Measurements from ENCODE around the gene NLRP13.

Gene NLRP13

GRCh38 chr19:55907286-55907685, 24.9 kb downstream of the NLRP13 start:
- Histone ChIP-seq H3K9me3 (replicated peaks; ENCODE audit: insufficient read depth, low read length) (no peaks in the 10 kb centered on the region), H3K36me3 (replicated peaks; ENCODE audit: insufficient read depth, low read length) (no peaks in the 10 kb centered on the region), H3K9ac (ENCODE audit: low read length) (no peak overlapping the region), H3K4me2 (ENCODE audit: low read depth, low read length) (no peak overlapping the region), H3K27me3 (replicated peaks; ENCODE audit: insufficient read depth, low read length) (no peaks in the 10 kb centered on the region), H3F3A (ENCODE audit: insufficient read depth, low read length) (no peaks in the 10 kb centered on the region), H3K27ac (ENCODE audit: low read length) (no peak overlapping the region), H3K4me3 (ENCODE audit: low read length) (no peak overlapping the region), H3K4me1 (ENCODE audit: low read length) (no peaks in the 10 kb centered on the region), H4K20me1 (ENCODE audit: insufficient read depth, low read length) (no peaks in the 10 kb centered on the region), H3K79me2 (ENCODE audit: low read length) (no peaks in the 10 kb centered on the region), H3K9me2 (replicated peaks; ENCODE audit: insufficient read depth, low read length) (no peaks in the 10 kb centered on the region), H2AFZ (ENCODE audit: low read length) (no peak overlapping the region)
- DNase-seq, result no peak
- TF ChIP-seq EZH2 (optimal IDR thresholded peaks at IDR 0.05; ENCODE audit: low read depth, low read length) (no peak), EZH2phosphoT487 (IDR thresholded peaks at IDR 0.05; ENCODE audit: low read length) (no peak)
- TF ChIP-seq, protein P1, sequence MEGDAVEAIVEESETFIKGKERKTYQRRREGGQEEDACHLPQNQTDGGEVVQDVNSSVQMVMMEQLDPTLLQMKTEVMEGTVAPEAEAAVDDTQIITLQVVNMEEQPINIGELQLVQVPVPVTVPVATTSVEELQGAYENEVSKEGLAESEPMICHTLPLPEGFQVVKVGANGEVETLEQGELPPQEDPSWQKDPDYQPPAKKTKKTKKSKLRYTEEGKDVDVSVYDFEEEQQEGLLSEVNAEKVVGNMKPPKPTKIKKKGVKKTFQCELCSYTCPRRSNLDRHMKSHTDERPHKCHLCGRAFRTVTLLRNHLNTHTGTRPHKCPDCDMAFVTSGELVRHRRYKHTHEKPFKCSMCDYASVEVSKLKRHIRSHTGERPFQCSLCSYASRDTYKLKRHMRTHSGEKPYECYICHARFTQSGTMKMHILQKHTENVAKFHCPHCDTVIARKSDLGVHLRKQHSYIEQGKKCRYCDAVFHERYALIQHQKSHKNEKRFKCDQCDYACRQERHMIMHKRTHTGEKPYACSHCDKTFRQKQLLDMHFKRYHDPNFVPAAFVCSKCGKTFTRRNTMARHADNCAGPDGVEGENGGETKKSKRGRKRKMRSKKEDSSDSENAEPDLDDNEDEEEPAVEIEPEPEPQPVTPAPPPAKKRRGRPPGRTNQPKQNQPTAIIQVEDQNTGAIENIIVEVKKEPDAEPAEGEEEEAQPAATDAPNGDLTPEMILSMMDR (IDR thresholded peaks at IDR 0.05; ENCODE audit: low read length), result no peak

DNA sequence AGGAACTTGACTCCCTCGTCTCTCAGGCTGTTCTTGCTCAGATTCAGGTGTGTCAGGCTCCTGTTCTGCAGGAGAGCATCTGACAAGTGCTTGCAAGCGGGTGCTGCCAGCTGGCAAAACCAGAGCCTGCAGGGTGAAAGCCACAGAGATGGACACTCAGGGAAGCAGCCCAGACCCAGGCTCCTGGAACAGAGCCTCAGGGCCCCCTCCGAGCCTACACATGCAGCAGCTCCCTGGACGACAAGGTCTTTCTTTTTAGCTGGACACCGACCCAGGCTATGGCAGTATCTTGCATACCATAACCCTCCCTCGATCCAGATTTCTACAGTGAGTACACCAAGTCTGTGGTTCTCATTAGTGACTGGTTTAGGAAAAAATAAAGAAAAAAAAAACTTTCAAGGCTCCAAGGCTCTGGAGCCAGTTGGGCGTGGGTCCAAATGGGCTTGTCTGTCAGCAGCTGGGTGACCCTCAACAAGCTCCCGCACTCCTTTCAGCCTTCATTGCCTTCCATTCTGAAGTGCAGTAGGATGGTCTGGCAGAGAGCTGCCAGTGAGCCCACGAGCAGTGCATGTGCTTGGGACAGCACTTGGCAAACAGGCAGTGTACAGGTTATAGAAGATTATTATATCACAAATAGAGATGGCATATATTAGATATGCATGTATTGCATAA, 29.9 kb downstream of the NLRP13 start:
- TF ChIP-seq, protein P1 (IDR thresholded peaks at IDR 0.05; ENCODE audit: low read length), result no peak
- TF ChIP-seq EZH2 (optimal IDR thresholded peaks at IDR 0.05; ENCODE audit: low read depth, low read length) (no peak), EZH2phosphoT487 (IDR thresholded peaks at IDR 0.05; ENCODE audit: low read length) (no peak)
- Histone ChIP-seq H3K4me1 (ENCODE audit: low read length) (no peaks in the 10 kb centered on the region), H3K9me2 (replicated peaks; ENCODE audit: insufficient read depth, low read length) (no peaks in the 10 kb centered on the region), H3K79me2 (ENCODE audit: low read length) (no peaks in the 10 kb centered on the region), H4K20me1 (ENCODE audit: insufficient read depth, low read length) (no peaks in the 10 kb centered on the region), H3K9ac (ENCODE audit: low read length) (no peak overlapping the region), H3K27me3 (replicated peaks; ENCODE audit: insufficient read depth, low read length) (no peaks in the 10 kb centered on the region), H3F3A (ENCODE audit: insufficient read depth, low read length) (no peaks in the 10 kb centered on the region), H3K36me3 (replicated peaks; ENCODE audit: insufficient read depth, low read length) (no peaks in the 10 kb centered on the region), H3K9me3 (replicated peaks; ENCODE audit: insufficient read depth, low read length) (no peaks in the 10 kb centered on the region), H3K27ac (ENCODE audit: low read length) (no peak overlapping the region), H2AFZ (ENCODE audit: low read length) (no peak overlapping the region), H3K4me3 (ENCODE audit: low read length) (no peak overlapping the region), H3K4me2 (ENCODE audit: low read depth, low read length) (no peak overlapping the region)
- DNase-seq, result no peak

DNA sequence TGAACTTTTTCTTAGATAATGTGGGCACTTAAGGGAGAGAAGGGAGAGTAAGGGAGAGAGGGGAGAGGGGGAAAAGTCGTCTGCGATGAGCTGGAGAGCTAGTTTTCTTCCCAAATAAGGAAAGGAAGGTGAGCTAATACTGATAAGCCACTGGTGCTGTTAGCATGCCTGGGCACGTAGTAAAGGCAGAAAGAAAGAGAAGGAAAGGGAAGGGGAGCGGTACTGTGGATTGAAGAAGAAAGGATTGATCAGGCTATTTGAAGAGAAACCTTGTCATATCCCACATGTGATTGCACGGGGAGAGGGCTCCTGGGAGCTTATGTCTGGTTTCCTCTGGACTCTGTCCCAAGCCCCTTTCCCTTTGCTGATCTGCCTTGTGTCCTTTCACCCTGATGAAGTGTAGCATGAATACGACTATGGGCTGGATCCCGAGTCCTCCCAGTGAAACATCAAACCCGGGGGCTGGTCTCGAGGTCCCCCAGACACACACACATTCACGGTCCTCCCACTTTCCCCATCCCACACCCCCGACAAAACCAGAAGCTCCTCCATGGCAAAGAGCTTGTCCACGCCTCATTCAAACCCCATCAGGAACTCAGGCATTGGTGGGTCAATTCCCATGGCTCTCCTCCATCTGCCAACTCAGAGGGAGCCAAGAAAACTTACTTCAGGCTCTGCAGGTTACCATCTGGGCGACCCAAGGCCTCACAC, 30.6 kb downstream of the NLRP13 start:
- Histone ChIP-seq H3K4me2 (ENCODE audit: low read depth, low read length) (peak overlapping the region; percentile 21; the same call in 1 of the 2 replicates), H3K27ac (ENCODE audit: low read length) (no peak overlapping the region), H3K9me3 (replicated peaks; ENCODE audit: insufficient read depth, low read length) (no peaks in the 10 kb centered on the region), H3F3A (ENCODE audit: insufficient read depth, low read length) (no peaks in the 10 kb centered on the region), H3K9me2 (replicated peaks; ENCODE audit: insufficient read depth, low read length) (no peaks in the 10 kb centered on the region), H3K79me2 (ENCODE audit: low read length) (no peaks in the 10 kb centered on the region), H3K27me3 (replicated peaks; ENCODE audit: insufficient read depth, low read length) (no peaks in the 10 kb centered on the region), H3K4me1 (ENCODE audit: low read length) (no peaks in the 10 kb centered on the region), H2AFZ (ENCODE audit: low read length) (peak overlapping the region; percentile 61), H3K9ac (ENCODE audit: low read length) (no peak overlapping the region), H3K4me3 (ENCODE audit: low read length) (no peak overlapping the region), H3K36me3 (replicated peaks; ENCODE audit: insufficient read depth, low read length) (no peaks in the 10 kb centered on the region), H4K20me1 (ENCODE audit: insufficient read depth, low read length) (no peaks in the 10 kb centered on the region)
- TF ChIP-seq, protein P1 (IDR thresholded peaks at IDR 0.05; ENCODE audit: low read length), result no peak
- TF ChIP-seq EZH2phosphoT487 (IDR thresholded peaks at IDR 0.05; ENCODE audit: low read length) (no peak), EZH2 (optimal IDR thresholded peaks at IDR 0.05; ENCODE audit: low read depth, low read length) (no peak)
- DNase-seq, result no peak

Data from MM.1S (cell line).